GM19467 (cell line): ENCODE data around the gene RERE.
"Not testable (repeated sequence)": the region's sequence is repeated elsewhere in the genome, so short reads cannot be mapped to it uniquely, and the experiment has no call there.

ENCODE experiments used
- ATAC-seq: cut with Tn5 transposase; IDR thresholded peaks from one replicate; pipeline ENCODE4 v1.9.1; 2021; ENCODE audit warnings: mild to moderate bottlenecking, moderate library complexity; ENCODE audit not compliant: unreplicated experiment

RERE gene

DNA sequence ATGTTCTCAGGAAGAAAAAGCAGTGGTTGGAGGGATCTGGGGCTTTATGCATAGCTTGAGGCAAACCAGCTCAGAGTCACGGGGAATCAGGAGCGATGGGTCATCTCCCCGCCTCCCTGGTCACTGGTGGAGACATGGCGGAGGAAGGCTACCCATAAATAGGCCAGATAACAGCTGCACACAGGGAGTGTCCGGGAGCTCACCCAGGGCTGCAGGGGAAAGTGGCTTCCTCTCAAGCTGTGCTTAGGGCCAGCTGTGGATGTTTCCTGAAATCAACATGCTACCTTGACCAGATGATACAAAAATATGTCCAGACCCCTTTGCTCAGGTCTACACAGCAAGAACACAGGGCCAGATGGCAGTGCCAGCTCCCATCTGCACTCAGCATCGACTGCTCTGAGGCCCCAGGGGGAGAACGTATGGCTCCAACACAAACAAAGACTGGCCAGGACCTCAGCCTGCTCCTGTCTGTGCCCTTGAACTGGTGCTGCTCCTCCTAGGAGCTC is 27.1 kb upstream of the RERE start:
- no peak for ATAC-seq

DNA sequence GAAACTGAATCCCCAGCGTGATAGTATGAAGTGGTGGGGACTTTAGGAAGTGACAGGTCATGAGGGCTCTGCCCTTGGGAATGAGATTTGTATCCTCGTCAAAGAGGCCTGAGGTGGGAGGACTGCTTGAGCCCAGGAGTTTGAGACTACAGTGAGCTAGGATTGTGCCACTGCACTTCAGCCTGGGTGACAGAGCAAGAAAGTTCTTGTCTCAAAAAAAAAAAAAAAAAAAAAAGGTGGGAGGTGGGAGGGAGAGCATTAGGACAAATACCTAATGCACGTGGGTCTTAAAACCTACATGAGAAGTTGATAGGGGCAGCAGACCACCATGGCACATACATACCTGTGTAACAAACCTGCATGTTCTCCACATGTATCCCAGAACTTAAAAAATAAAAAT is 24.0 kb upstream of the RERE start:
- no peak for ATAC-seq

DNA sequence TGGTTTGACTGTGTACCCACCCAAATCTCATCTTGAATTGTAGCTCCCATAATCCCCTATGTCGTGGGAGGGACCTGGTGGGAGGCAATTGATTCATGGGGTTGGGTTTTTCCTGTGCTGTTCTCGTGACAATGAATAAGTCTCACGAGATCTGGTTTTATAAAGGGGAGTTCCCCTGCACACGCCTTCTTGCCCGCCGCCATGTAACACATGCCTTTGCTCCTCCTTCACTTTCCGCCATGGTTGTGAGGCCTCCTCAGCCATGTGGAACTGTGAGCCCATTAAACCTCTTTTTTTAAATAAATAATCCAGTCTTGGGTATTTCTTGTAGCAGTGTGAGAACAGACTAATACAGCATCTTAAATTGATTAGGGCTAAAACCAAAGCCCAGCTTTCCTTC is 22.6 kb upstream of the RERE start:
- ATAC-seq = no peak

DNA sequence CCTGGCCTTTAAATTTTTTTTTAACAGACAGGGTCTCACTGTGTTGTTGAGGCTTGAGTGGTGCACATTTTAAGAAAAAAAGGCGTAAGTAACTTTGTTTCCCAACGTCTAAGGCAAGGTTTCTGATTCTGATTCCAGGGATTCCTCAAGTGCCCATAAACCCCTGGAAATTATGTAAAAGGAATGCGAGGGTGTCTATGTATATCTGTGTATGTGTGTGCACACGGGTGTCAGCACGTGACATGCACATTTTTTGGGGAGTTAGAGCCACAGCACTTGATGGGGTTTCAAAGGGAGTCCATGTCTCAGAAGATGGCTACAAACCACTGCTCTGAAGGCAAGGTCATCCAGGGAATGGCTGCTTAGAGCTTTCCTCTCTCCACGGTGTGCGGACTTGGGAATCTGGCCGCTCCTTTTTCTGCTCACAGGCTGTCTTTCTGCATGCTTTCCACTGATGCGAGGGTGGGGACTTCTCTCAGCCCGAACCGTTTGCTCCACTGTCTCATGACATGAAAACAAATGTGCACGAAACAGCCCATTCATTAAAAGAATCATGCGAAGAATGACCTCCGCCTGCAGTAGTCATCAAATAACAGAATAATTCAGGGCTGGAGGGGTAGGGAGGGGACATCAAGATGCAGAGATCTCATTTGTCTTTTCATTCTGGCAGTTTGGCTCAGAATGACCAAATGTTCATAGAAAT is 18.7 kb upstream of the RERE start:
- ATAC-seq = no peak

DNA sequence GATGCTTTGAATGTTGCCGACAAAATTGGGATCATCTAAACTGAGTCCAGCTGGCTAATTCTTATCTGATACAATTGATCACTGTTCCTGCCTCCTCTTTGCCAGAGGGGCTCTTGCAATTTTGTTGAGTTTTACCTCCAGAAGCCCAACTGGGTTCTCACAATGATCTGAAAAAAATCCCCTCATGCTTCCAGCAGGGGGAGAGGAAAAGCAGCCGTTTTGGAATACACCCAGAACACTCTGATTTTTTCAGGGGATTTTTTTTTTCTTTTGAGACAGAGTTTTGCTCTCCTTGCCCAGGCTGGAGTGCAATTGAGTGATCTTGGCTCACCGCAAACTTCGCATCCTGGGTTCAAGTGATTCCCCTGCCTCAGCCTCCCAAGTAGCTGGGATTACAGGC is 13.9 kb upstream of the RERE start:
- no peak for ATAC-seq

DNA sequence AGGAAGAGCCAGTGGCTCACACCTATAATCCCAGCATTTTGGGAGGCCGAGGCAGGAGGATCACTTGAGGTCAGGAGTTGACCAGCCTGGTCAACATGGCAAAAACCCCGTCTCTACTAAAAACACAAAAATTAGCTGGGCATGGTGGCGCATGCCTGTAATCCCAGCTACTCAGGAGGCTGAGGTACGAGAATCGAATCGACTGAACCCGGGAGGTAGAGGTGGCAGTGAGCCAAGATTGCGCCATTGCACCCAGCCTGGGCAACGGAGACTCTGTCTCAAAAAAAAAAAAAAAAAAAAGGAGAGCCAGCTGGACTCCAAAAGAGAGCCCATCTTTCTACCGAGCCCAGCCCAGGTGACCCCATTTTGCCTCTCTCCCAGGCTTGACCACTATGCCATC is 13.3 kb upstream of the RERE start:
- not testable (repeated sequence) for ATAC-seq

DNA sequence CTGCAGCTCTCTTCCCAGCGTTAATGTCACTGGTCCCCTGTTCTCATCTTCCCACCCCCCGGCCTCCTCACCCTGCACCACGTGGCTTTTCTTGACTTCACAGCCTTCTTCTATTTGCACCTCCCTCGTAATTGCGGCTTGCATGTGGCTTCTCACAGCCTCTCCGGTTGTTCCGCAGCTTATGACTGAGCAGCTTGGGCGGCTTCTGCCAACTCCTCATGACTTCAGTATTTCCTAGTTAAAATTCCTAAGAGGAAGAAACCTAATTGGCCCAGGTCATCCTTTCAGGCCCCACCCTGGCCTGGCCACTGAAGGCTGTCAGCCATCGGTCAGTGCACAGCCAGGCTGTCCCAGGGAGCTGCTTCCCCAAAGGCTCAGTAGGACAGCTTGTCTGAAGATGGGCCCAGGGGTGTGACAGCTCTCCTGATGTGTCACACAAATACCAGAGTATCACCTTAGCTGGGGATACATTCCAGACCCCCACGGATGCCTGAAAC is 8.6 kb upstream of the RERE start:
- ATAC-seq = no peak

DNA sequence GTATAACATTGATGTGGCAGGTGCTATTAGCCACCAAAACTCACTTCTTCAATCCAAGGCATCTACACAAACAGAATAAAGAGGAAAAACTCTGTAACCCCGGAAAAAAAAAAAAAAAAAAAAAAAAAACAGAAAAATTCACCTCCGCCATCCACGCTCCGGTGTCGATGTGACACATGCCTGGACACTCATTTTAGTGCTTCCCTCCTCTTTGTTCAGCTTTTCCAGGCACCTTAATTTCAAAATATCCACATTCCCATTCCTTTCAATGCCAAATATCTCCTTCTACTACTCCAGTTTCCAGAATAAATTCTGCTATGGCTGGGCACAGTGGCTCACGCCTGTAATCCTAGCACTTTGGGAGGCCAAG is 5.8 kb upstream of the RERE start:
- no peak for ATAC-seq

DNA sequence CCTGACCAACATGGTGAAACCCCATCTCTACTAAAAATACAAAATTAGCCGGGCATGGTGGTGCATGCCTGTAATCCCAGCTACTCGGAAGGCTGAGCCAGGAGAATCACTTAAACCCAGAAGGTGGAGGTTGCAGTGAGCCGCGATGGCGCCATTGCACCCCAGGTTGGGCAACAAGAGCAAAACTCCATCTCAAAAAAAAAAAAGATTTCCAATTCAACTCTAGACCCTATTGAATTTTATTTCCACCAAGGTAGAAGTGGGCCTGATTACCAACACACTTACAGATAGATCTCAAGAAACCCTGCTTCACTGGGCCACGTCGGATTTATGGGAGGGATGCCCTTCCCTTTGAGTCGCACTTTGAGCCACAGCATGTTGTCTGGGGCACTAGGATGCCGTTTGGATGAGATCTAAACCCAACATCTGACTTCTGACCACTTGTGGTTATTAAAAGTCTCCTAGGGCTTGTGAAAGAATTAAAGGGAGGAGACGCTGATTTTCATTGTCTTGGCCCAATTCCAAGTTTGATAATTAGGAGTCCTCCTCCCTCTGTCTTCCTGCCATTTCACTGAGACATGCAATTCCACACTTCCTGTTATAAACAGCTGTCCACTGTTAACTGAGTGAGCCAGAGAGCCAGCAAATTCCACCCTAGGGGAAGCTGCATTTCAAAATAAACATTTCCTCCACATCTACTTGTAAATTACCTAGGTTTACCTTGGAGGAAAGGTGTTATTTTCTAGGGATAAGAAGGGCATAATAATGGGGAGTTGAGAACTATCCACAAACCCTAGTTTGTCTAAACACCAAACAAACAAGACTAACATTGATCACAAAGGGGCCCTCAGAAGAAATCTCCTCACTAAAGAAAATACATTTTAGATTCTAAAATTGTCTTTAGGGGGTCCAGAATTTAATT is 5.2 kb upstream of the RERE start:
- ATAC-seq = no peak

DNA sequence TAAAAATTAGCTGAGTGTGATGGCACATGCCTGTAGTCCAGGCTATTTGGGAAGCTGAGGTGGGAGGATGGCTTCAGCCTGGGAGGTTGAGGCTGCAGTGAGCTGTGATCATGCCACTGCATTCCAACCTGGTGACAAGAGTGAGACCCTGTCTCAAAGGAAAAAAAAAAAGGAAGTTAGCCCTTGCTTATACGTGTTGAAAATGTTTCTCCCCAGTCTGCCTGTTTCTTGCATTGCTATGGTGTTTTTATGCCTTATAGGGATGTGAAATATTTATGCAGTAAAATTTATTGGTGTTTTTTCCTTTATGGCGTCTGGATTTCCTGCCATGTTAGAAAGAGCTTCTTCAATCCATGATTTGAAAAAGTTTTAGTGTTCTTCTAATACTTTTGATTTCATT is 3.6 kb upstream of the RERE start:
- ATAC-seq = no peak

DNA sequence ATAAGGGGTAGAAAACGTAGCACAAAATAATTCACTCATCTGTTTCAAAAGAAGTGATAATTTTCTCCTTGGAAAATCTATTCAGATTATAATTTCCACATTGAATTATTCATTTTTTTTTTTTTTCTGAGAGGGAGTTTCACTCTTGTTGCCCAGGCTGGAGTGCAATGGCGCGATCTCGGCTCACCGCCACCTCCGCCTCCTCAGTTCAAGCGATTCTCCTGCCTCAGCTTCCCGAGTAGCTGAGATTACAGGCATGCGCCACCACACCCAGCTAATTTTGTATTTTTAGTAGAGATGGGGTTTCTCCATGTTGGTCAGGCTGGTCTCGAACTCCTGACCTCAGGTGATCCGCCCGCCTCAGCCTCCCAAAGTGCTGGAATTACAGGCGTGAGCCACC is 1.3 kb upstream of the RERE start:
- not testable (repeated sequence) for ATAC-seq

DNA sequence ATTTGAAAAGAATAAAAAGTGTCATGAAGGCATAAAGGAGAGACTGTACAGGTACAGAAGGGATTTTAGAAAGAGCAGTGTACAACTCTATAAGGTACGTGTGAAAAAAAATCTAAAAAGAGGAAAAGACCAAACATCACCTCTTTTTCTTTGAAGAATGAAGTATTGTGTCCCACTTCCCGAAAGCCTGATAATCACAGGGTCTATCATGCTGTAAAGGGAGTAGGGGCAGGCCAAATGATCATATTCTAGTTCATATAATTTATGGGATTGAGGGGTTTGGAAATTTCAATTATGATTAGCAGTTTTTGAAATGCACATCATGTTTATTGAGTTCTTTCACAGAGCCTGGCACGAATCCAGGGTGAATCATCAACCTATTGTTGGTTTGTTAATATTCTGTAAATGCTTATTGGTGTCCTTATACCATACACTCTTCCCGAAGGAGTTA is 910 bp upstream of the RERE start:
- no peak for ATAC-seq

DNA sequence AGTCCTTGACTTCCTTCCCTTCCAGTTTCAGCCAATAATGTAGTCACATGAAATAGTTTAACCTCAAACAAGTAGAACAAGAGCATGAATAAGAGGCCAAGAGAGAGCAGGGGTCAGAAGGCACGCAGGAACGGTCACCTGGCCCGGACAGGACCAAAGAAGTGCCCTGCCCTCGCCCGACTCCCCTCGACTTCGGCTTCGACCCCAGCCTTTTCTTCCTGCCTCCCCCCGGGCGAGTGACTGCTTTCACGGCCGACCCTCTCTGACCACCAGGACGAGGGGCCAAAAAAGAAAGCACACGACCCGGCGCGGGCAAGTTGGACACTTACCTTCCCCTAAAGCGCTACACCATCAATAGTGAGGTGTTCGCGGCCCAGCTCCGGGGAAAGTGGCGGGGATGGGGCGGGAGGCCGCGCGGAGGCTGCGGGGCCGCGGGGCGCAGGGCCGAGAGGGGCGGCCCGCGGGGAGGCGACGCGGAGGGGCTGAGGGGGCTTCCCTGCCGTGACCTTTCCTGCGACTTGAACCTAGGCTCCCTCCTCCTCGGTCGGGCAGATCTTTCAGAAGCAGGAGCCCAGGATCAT is 519 bp downstream of the RERE start:
- ATAC-seq = peak; percentile 9

DNA sequence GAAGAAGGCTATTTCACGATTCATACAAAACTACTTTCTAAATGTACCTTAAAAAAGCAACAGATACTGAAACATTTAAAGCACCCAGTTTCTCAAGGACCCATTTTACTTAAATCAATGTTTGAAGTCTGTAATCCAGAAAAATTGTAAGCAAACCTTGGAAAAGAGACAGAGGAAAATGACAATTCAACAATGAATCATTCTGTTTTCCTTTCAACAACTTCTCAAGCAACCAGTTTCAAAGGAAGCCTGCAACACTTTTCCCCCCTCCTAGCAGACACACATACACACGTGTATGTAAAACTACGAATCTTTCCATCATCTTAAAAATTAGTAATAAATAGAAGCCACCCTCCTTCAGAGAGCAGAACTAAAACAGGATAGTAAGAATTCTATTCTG is 1.2 kb downstream of the RERE start:
- no peak for ATAC-seq

DNA sequence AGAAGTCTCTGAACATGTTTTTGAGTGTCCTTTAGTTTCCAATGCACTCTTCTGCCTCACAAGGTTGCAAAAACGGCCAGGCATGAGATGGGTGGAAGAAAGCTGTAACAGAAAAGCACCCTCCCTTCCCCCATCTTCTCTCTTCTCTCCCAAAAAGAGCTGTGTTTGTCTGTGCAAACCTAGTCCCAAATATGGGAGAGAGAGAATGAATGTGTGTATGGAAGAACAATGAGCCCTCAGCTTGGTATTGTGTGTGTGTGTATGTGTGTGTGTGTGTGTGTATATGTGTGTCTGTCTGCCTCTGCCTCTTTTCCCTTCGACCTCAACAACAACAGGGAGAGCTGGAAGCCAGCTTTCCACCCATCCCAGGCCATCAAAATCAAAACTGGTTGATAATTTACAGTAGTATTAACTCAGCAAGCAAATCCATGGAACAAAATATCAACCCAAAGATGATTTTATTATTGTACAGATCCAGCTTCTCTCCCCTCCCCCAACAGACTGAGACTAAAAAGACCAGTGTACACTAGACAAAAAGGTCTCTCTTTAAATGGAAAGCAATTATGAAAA is 1.8 kb downstream of the RERE start:
- ATAC-seq = no peak

DNA sequence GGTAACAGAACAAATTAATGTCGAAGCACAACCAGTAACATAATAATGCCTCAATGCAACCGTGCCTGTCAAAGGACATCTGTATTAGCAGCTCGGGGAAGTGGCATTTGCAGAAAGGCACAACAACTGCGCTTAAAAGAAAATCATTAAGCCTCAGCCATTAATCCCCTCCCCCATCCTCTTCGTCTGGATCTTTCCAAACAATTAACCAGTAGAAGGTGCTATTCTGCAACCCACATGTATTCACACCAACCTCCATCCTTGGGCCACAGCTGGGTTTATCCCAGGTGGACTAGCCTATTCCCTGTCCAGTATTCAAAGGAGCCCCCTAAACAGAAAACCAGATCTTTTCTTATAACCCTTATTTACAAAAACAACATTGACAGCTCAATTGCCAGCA is 2.6 kb downstream of the RERE start:
- ATAC-seq = no peak

DNA sequence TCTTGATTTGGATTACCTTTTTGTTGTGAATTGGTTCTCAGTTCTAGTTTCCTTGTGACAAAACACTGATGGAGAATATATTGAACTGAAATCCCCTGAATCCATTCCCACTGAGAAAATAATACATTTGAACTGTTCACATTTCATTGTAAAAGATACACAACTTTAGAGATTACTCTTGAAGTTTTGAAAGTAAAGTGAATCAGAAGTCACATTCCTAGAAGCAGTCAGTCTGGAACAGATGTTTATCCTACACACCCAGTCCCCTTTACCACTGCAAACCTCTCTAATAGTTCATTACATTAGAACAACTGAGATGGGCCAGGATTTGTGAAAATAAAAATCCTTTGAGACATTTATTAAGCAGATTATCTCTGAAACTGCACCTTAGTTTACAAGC is 3.4 kb downstream of the RERE start:
- ATAC-seq = no peak

DNA sequence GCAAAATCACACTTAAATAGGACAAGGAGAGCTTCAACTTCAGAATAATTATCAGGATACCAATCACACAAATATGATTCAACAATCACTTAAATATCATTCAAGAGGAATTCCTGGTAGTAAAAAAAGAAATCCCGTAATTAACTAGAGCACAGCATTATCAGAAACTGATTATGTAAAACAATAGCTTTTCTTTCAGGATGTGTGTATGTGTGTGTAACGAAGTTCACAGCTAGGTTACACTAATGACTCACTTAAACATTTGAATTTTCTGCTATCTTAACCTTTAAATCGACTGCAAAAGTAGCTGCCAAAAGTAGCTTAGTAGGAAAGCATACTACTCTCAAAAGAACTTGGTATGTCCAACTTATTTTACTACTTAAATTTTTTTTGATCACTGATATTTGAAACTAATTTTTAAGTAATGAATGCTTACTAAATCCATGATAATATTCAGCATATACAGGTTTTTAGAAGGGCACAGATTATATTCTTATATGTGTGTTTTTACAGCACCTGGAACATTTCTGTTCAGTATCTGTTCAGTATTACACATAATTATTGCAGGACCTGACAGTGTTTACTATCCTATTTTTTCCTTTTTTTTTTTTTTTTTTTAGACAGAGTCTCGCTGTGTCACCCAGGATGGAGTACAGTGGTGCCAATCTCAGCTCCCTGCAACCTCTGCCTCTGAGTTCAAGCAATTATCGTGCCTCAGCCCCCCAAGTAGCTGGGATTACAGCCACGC is 4.2 kb downstream of the RERE start:
- no peak for ATAC-seq

DNA sequence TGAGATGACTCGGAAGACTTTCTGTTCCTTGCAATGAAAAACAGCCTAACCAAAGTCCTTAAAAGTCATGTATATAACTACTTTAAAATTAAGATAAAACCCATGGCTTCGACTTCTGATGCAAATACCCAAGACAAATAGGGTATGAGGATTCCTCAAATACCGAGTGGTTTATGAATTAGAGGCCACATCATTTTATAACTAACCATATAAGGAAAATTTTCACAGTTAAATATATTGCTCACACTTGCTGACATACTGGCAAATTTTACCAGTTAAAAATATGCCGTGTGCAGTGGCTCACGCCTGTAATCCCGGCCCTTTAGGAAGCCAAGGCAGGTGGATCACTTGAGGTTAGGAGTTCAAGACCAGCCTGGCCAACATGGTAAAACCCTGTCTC is 5.4 kb downstream of the RERE start:
- ATAC-seq = no peak

DNA sequence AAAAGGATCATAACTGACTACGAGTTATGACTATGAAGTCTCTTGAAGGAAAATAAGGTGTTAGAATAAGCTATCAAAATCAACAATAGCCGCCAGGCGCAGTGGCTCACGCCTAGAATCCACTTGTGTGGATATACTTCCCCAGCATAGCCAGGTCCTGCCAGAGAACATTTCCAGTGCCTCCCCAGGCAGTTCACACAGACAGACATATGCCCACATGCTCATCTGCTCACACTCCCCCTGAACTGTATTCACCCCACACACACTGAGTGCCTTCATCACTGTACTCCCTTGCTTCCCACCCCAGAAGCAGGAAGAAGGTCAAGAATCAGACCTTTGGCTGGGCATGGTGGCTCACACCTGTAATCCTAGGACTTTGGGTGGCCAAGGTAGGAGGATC is 6.5 kb downstream of the RERE start:
- ATAC-seq = no peak

DNA sequence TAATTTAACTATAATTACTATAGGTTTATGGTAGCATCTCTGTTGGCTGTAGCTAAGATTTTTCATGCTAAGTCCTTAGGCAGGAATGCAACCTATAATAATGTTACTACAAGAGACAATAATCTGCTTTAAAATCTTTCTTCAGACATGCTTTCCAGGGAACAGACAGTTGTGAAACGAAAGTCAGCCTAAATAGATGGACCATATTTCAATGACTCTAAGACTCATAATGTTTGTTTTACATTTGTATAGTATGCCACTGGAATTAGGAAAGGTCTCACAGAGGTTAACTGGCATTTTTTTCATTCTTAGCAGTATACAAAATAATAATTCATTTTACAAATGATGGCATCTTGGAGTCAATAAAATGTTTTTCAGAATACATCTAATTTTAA is 8.1 kb downstream of the RERE start:
- no peak for ATAC-seq
